ENCODE measurements around the gene KIF16B. TPM values are rescaled to one million over a fixed set of nuclear protein-coding genes. Genes with fewer than 3 reads are reported as not detected.

The KIF16B gene
- total and polyA plus RNA-seq, 2 of the 13 experiments (the other 11 are each of a cell fraction or from before 2014, with no cell fraction given) = 6.9 to 18.0 TPM

- no peak for TF ChIP-seq POGK (CRISPR knock-in tag; conservative IDR thresholded peaks at IDR 0.05)
- TF ChIP-seq ZNF280D (CRISPR knock-in tag; IDR thresholded peaks at IDR 0.05) = no peak
- no peak for TF ChIP-seq ZNF839 (CRISPR knock-in tag; IDR thresholded peaks at IDR 0.05; ENCODE audit: borderline replicate concordance)
- TF ChIP-seq ZNF142 (CRISPR knock-in tag; IDR thresholded peaks at IDR 0.05) = no peak
- no peak for TF ChIP-seq MYNN (CRISPR knock-in tag; IDR thresholded peaks at IDR 0.05; ENCODE audit: low read depth)
- no peak for TF ChIP-seq ZNF674 (CRISPR knock-in tag; IDR thresholded peaks at IDR 0.05; ENCODE audit: low read depth)
- TF ChIP-seq GRHL1 (CRISPR knock-in tag; conservative IDR thresholded peaks at IDR 0.05) = no peak
- no peak for TF ChIP-seq ZNF850 (CRISPR knock-in tag; conservative IDR thresholded peaks at IDR 0.05)
Observed at GRCh38 chr20:16286601-16287000, 286.6 kb downstream of the KIF16B start (continued).
